DND-41 (cell line): Measurements from ENCODE around the gene TRHDE.

Experiments
- ATAC-seq: fragments of 200-7000 bp; cut with Tn5 transposase; 3 replicates; pipeline ENCODE4 v1.9.1; 2021; ENCODE audit warnings: low read depth; ENCODE audit not compliant: insufficient read depth
- DNase-seq: peaks from one replicate; pipeline ENCODE4 v3.0.0-alpha.2; 2020
- H2AFZ ChIP-seq: 2 replicates; pipeline ENCODE4 v1.6.0; 2012; ENCODE audit warnings: low read depth, low read length
- H3K27ac ChIP-seq: 2 replicates; pipeline ENCODE4 v1.5.1; 2012; ENCODE audit warnings: low read length, inconsistent platforms
- H3K27me3 ChIP-seq: fragments of 200-600 bp; sonication (generic); 2 replicates; pipeline ENCODE4 v1.6.0; 2012; ENCODE audit warnings: low read length, mild to moderate bottlenecking, inconsistent platforms; ENCODE audit not compliant: insufficient read depth, poor library complexity
- H3K36me3 ChIP-seq: 2 replicates; pipeline ENCODE4 v1.5.1; 2012; ENCODE audit warnings: low read length, inconsistent platforms; ENCODE audit not compliant: insufficient read depth
- H3K4me1 ChIP-seq: 2 replicates; pipeline ENCODE4 v1.5.1; 2012; ENCODE audit warnings: mild to moderate bottlenecking, low read length; ENCODE audit not compliant: insufficient read depth
- H3K4me2 ChIP-seq: 2 replicates; pipeline ENCODE4 v1.6.0; 2012; ENCODE audit warnings: mild to moderate bottlenecking, moderate library complexity, low read length, inconsistent platforms; ENCODE audit not compliant: insufficient read depth
- H3K4me3 ChIP-seq, 2 experiments: fragments of 200-600 bp in 1 of 2; shearing (Covaris generic) in 1 of 2; 2 replicates each; pipeline ENCODE4 v1.5.1; 2012 to 2016; ENCODE audit warnings: inconsistent platforms in 2 of 2, low read length in 2 of 2, mild to moderate bottlenecking in 2 of 2, low read depth in 1 of 2, moderate library complexity in 1 of 2
- H3K79me2 ChIP-seq: 2 replicates; pipeline ENCODE4 v1.6.0; 2012; ENCODE audit warnings: low read length, inconsistent platforms; ENCODE audit not compliant: insufficient read depth
- H3K9ac ChIP-seq: 2 replicates; pipeline ENCODE4 v1.6.0; 2012; ENCODE audit warnings: low read depth, mild to moderate bottlenecking, inconsistent platforms, low read length, moderate library complexity
- H3K9me3 ChIP-seq: 2 replicates; pipeline ENCODE4 v1.5.1; 2012; ENCODE audit warnings: low read length, moderate library complexity, mild to moderate bottlenecking, inconsistent platforms; ENCODE audit not compliant: insufficient read depth, severe bottlenecking
- H4K20me1 ChIP-seq: 2 replicates; pipeline ENCODE4 v1.6.0; 2012; ENCODE audit warnings: low read length; ENCODE audit not compliant: insufficient read depth
- CTCF ChIP-seq: IDR thresholded peaks from 2 replicates; pipeline ENCODE4 v1.5.1; 2012; ENCODE audit warnings: borderline replicate concordance, low read length, moderate library complexity, mild to moderate bottlenecking; ENCODE audit not compliant: poor library complexity, severe bottlenecking; ENCODE audit errors: extremely low read depth
- EZH2 ChIP-seq: IDR thresholded peaks from 3 replicates; pipeline ENCODE4 v1.6.1; 2012; ENCODE audit warnings: borderline replicate concordance, low read depth, mild to moderate bottlenecking, moderate library complexity, low read length, inconsistent platforms; ENCODE audit not compliant: severe bottlenecking

The TRHDE gene

GRCh38 chr12:72276181-72276805, 4.1 kb downstream of the TRHDE start:
- no peak for DNase-seq
- Histone ChIP-seq H3K36me3 (no peaks in the 10 kb centered on the region), H2AFZ (no peak overlapping the region), H3K4me1 (no peaks in the 10 kb centered on the region), H3K4me3 (no peak overlapping the region), H3K79me2 (no peaks in the 10 kb centered on the region), H3K27me3 (no peaks in the 10 kb centered on the region), H3K9me3 (no peaks in the 10 kb centered on the region), H4K20me1 (no peaks in the 10 kb centered on the region), H3K4me2 (no peak overlapping the region), H3K27ac (no peak overlapping the region), H3K9ac (no peak overlapping the region)
- TF ChIP-seq EZH2: no peak
- TF ChIP-seq CTCF: no peak
- ATAC-seq: no peak

GRCh38 chr12:72277415-72277814, 5.2 kb downstream of the TRHDE start:
- H3K9ac ChIP-seq: no peak overlapping the region
- H3K79me2 ChIP-seq: no peaks in the 10 kb centered on the region
- H2AFZ ChIP-seq: no peak overlapping the region
- H4K20me1 ChIP-seq: no peaks in the 10 kb centered on the region
- no peaks in the 10 kb centered on the region for H3K27me3 ChIP-seq
- no peak overlapping the region for H3K4me3 ChIP-seq
- no peaks in the 10 kb centered on the region for H3K9me3 ChIP-seq
- H3K4me2 ChIP-seq: no peak overlapping the region
- H3K27ac ChIP-seq: no peak overlapping the region
- ATAC-seq (no peak), DNase-seq (no peak)
- TF ChIP-seq CTCF (no peak), EZH2 (no peak)
- no peaks in the 10 kb centered on the region for H3K4me1 ChIP-seq
- H3K36me3 ChIP-seq: no peaks in the 10 kb centered on the region

- TF ChIP-seq CTCF (no peak), EZH2 (no peak)
- Histone ChIP-seq H2AFZ (no peak overlapping the region), H3K4me1 (no peaks in the 10 kb centered on the region), H3K9me3 (no peaks in the 10 kb centered on the region), H3K4me2 (no peak overlapping the region), H3K9ac (no peak overlapping the region), H3K79me2 (no peaks in the 10 kb centered on the region), H4K20me1 (no peaks in the 10 kb centered on the region), H3K27ac (no peak overlapping the region), H3K27me3 (no peaks in the 10 kb centered on the region), H3K36me3 (no peaks in the 10 kb centered on the region), H3K4me3 (no peak overlapping the region)
- ATAC-seq (no peak), DNase-seq (no peak)
These were observed 6.7 kb downstream of the TRHDE start for GRCh38 chr12:72278894-72279293.

- H2AFZ ChIP-seq: no peak overlapping the region
- H3K79me2 ChIP-seq: no peaks in the 10 kb centered on the region
- H3K9ac ChIP-seq: no peak overlapping the region
- no peaks in the 10 kb centered on the region for H3K27me3 ChIP-seq
- H3K4me2 ChIP-seq: no peak overlapping the region
- no peaks in the 10 kb centered on the region for H3K4me1 ChIP-seq
- H3K9me3 ChIP-seq: no peaks in the 10 kb centered on the region
- no peak for ATAC-seq
- no peak overlapping the region for H3K27ac ChIP-seq
- H3K4me3 ChIP-seq: no peak overlapping the region
- H4K20me1 ChIP-seq: no peaks in the 10 kb centered on the region
- no peak for DNase-seq
- no peaks in the 10 kb centered on the region for H3K36me3 ChIP-seq
- no peak for TF ChIP-seq EZH2
- TF ChIP-seq CTCF: no peak
These were observed 9.0 kb downstream of the TRHDE start for GRCh38 chr12:72281126-72281525.
